Esophagus (tissue), 2 donors: Measurements from ENCODE around the gene PRKAR1B. TPM values are rescaled to one million over a fixed set of nuclear protein-coding genes. Genes with fewer than 3 reads are reported as not detected.
A peak's percentile ranks its signal among the peaks of the same experiment; 100 is the strongest.

Source experiments
- H3K27ac ChIP-seq, 2 donors: one replicate each; pipeline ENCODE4 v1.5.1; 2013; ENCODE audit warnings: low read depth in 2 of 2, mild to moderate bottlenecking in 2 of 2, inconsistent platforms in 1 of 2, low read length in 1 of 2, moderate library complexity in 1 of 2
- H3K27me3 ChIP-seq, 2 donors: one replicate each; pipeline ENCODE4 v1.6.1; 2013; ENCODE audit warnings: low read length in 2 of 2, control low read depth in 1 of 2, mild to moderate bottlenecking in 1 of 2; ENCODE audit not compliant: insufficient read depth in 2 of 2, control insufficient read depth in 1 of 2
- H3K36me3 ChIP-seq, 2 donors: one replicate each; pipeline ENCODE4 v1.6.1; 2013; ENCODE audit warnings: low read length in 1 of 2; ENCODE audit not compliant: control insufficient read depth in 2 of 2, insufficient read depth in 2 of 2
- H3K4me1 ChIP-seq, 2 donors: one replicate each; pipeline ENCODE4 v1.6.1; 2013; ENCODE audit warnings: low read length in 1 of 2; ENCODE audit not compliant: control insufficient read depth in 2 of 2, insufficient read depth in 2 of 2
- H3K4me3 ChIP-seq, 2 donors: one replicate each; pipeline ENCODE4 v1.5.1; 2013; ENCODE audit warnings: low read length in 2 of 2, mild to moderate bottlenecking in 2 of 2, low read depth in 1 of 2, moderate library complexity in 1 of 2
- H3K9me3 ChIP-seq, 2 donors: one replicate each; pipeline ENCODE4 v1.6.1; 2013; ENCODE audit warnings: mild to moderate bottlenecking in 2 of 2, low read depth in 1 of 2, low read length in 1 of 2, moderate library complexity in 1 of 2; ENCODE audit not compliant: control insufficient read depth in 2 of 2, insufficient read depth in 1 of 2
- WGBS, 2 donors: extraction: QIAGEN DNeasy Blood & Tissue Kit; methylation state at CpG; one replicate each; pipeline ENCODE4 v1.1.7; 2013; 5-methylcytosine and 5-hydroxymethylcytosine counted together
- polyA plus RNA-seq, 2 donors: library from polyadenylated mRNA; stranded (reverse); fragments of 200-250 nt; gene quantifications; one replicate each; pipeline ENCODE4 v1.2.3, GENCODE V29; 2013
- donor health status: healthy with polysubstance abuse.
- donor health status: Bipolar disorder and iron deficiency.

PRKAR1B gene
- polyA plus RNA-seq, 2 donors = 10.4 to 10.9 TPM

- no peaks in the 10 kb centered on the region for H3K27me3 ChIP-seq
- H3K27ac ChIP-seq = peak overlapping the region in 1 of 2 donors; percentile 12
- H3K4me3 ChIP-seq = no peak overlapping the region
- no peaks in the 10 kb centered on the region for H3K9me3 ChIP-seq
- peaks cover 0 to 8% of the 10 kb centered on the region in 2 donors for H3K36me3 ChIP-seq
- H3K4me1 ChIP-seq = peaks cover 6 to 20% of the 10 kb centered on the region in 2 donors
- WGBS, 2 donors = 78 to 85% methylated on average over 10 of the region's 10 CpGs
These were observed 212.8 kb downstream of the PRKAR1B start for GRCh38 chr7:514242-514641.

- H3K4me3 ChIP-seq = no peak overlapping the region
- H3K36me3 ChIP-seq = peaks cover 0 to 13% of the 10 kb centered on the region in 2 donors
- WGBS, 2 donors = 60 to 68% methylated on average over 20 of the region's 20 CpGs
- H3K27me3 ChIP-seq = no peaks in the 10 kb centered on the region
- no peaks in the 10 kb centered on the region for H3K9me3 ChIP-seq
- H3K27ac ChIP-seq = peak overlapping the region; percentile 12 to 26
- H3K4me1 ChIP-seq = peaks cover 6 to 20% of the 10 kb centered on the region in 2 donors
These were observed 213.4 kb downstream of the PRKAR1B start for GRCh38 chr7:513521-514166.

GRCh38 chr7:512541-513311 lies 214.4 kb downstream of the PRKAR1B start:
- Histone ChIP-seq H3K4me3 (no peak overlapping the region), H3K36me3 (peaks cover 0 to 13% of the 10 kb centered on the region in 2 donors), H3K9me3 (no peaks in the 10 kb centered on the region), H3K27ac (peak overlapping the region in 1 of 2 donors; percentile 26), H3K4me1 (peaks cover 4 to 20% of the 10 kb centered on the region in 2 donors), H3K27me3 (no peaks in the 10 kb centered on the region)
- WGBS, 2 donors = 49 to 54% methylated on average over 32 of the region's 32 CpGs

- Histone ChIP-seq H3K36me3 (peaks cover 0 to 13% of the 10 kb centered on the region in 2 donors), H3K4me1 (peaks cover 3 to 20% of the 10 kb centered on the region in 2 donors), H3K27me3 (no peaks in the 10 kb centered on the region), H3K4me3 (no peak overlapping the region), H3K27ac (no peak overlapping the region), H3K9me3 (no peaks in the 10 kb centered on the region)
- WGBS, 2 donors = 46 to 58% methylated on average over 18 to 19 of the region's 19 CpGs
These were observed 215.0 kb downstream of the PRKAR1B start for GRCh38 chr7:512146-512510.

GRCh38 chr7:511476-512145 lies 215.5 kb downstream of the PRKAR1B start:
- Histone ChIP-seq H3K4me1 (peaks cover 3 to 20% of the 10 kb centered on the region in 2 donors), H3K36me3 (peaks cover 0 to 13% of the 10 kb centered on the region in 2 donors), H3K9me3 (no peaks in the 10 kb centered on the region), H3K4me3 (no peak overlapping the region), H3K27me3 (no peaks in the 10 kb centered on the region), H3K27ac (peak overlapping the region in 1 of 2 donors; percentile 36)
- WGBS, 2 donors = 50 to 71% methylated on average over 25 of the region's 25 CpGs

- Histone ChIP-seq H3K36me3 (peaks cover 0 to 16% of the 10 kb centered on the region in 2 donors), H3K27me3 (no peaks in the 10 kb centered on the region), H3K9me3 (no peaks in the 10 kb centered on the region), H3K4me1 (peaks cover 0 to 20% of the 10 kb centered on the region in 2 donors), H3K27ac (no peak overlapping the region), H3K4me3 (no peak overlapping the region)
- 89% methylated on average over 25 of the region's 25 CpGs for WGBS, 2 donors
These were observed 216.2 kb downstream of the PRKAR1B start for GRCh38 chr7:510782-511281.

- Histone ChIP-seq H3K4me1 (peaks cover 0 to 20% of the 10 kb centered on the region in 2 donors), H3K27ac (no peak overlapping the region), H3K27me3 (no peaks in the 10 kb centered on the region), H3K9me3 (no peaks in the 10 kb centered on the region), H3K4me3 (no peak overlapping the region), H3K36me3 (peaks cover 0 to 16% of the 10 kb centered on the region in 2 donors)
- 82 to 86% methylated on average over 14 to 17 of the region's 17 CpGs for WGBS, 2 donors
These were observed 217.0 kb downstream of the PRKAR1B start for GRCh38 chr7:510131-510481.

GRCh38 chr7:509426-510130 lies 217.5 kb downstream of the PRKAR1B start:
- Histone ChIP-seq H3K36me3 (peaks cover 0 to 16% of the 10 kb centered on the region in 2 donors), H3K4me3 (no peak overlapping the region), H3K27ac (no peak overlapping the region), H3K27me3 (no peaks in the 10 kb centered on the region), H3K9me3 (no peaks in the 10 kb centered on the region), H3K4me1 (peaks cover 0 to 20% of the 10 kb centered on the region in 2 donors)
- 94% methylated on average over 20 of the region's 20 CpGs for WGBS, 2 donors
